ENCODE measurements around the gene ZMAT3. TPM values are rescaled to one million over a fixed set of nuclear protein-coding genes. Genes with fewer than 3 reads are reported as not detected.

Gene ZMAT3
- total RNA-seq, 4 donors from 2014 or later: 5.3 to 9.2 (median 6.8) TPM

DNA sequence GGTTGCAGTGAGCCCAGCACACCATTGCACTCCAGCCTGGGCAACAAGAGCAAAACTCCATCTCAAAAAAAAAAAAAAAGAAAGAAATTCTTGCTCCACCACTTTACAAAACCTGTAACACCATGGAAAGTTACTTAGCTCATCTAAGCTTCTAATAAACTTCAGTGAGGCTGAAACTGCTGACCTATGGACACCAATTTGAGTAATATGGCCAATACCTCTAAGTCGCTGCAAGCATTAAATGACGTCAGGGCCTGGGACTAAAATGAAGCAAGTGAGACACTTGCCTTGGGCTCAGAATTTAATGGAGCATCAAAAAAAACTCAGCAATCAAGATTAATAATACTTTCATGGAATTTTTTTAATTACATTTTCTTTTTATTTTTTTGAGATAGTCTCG lies 42.5 kb downstream of the ZMAT3 start:
- Histone ChIP-seq H3K27ac (no peak overlapping the region), H3K4me1 (no peaks in the 10 kb centered on the region), H3K4me3 (no peak overlapping the region), H3K27me3 (no peaks in the 10 kb centered on the region), H3K36me3 (peaks cover 0 to 23% (median 0%) of the 10 kb centered on the region in 3 donors), H3K9me3 (no peaks in the 10 kb centered on the region)
- WGBS, 2 donors: 82 to 91% methylated on average over 3 of the region's 3 CpGs
- intact Hi-C loops (cut with DNase I): no loop called here
- DNase-seq: no peak
- TF ChIP-seq, protein P1, sequence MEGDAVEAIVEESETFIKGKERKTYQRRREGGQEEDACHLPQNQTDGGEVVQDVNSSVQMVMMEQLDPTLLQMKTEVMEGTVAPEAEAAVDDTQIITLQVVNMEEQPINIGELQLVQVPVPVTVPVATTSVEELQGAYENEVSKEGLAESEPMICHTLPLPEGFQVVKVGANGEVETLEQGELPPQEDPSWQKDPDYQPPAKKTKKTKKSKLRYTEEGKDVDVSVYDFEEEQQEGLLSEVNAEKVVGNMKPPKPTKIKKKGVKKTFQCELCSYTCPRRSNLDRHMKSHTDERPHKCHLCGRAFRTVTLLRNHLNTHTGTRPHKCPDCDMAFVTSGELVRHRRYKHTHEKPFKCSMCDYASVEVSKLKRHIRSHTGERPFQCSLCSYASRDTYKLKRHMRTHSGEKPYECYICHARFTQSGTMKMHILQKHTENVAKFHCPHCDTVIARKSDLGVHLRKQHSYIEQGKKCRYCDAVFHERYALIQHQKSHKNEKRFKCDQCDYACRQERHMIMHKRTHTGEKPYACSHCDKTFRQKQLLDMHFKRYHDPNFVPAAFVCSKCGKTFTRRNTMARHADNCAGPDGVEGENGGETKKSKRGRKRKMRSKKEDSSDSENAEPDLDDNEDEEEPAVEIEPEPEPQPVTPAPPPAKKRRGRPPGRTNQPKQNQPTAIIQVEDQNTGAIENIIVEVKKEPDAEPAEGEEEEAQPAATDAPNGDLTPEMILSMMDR (IDR thresholded peaks at IDR 0.05): no peak

DNA sequence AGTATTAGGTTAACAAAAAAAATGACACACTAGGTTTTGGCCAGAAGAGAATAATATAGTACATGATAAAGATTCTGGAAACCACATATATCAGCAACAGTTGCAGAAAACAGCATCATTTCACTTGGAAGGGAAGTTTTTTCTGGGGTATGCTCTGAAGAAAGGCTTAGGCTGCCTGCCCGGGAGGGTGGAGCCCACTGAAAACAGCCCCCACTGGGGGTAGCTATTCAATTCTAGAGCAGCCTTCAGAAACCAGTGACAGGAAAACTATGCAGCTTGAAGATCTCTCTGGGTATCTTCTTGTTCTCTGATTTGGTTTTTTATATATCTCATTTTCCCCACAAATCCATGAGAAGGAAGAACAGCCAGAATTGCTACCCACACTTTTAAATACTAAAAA lies 43.2 kb downstream of the ZMAT3 start:
- intact Hi-C loops (cut with DNase I): no loop called here
- Histone ChIP-seq H3K4me3 (no peak overlapping the region), H3K4me1 (no peaks in the 10 kb centered on the region), H3K9me3 (no peaks in the 10 kb centered on the region), H3K27me3 (no peaks in the 10 kb centered on the region), H3K36me3 (peaks cover 0 to 23% (median 0%) of the 10 kb centered on the region in 3 donors), H3K27ac (no peak overlapping the region)
- DNase-seq: no peak
- WGBS, 2 donors: 75 to 90% methylated on average over 1 of the region's 1 CpG
- TF ChIP-seq, protein P1 (IDR thresholded peaks at IDR 0.05): no peak
- TF ChIP-seq POLR2A (IDR thresholded peaks at IDR 0.05): no peak

DNA sequence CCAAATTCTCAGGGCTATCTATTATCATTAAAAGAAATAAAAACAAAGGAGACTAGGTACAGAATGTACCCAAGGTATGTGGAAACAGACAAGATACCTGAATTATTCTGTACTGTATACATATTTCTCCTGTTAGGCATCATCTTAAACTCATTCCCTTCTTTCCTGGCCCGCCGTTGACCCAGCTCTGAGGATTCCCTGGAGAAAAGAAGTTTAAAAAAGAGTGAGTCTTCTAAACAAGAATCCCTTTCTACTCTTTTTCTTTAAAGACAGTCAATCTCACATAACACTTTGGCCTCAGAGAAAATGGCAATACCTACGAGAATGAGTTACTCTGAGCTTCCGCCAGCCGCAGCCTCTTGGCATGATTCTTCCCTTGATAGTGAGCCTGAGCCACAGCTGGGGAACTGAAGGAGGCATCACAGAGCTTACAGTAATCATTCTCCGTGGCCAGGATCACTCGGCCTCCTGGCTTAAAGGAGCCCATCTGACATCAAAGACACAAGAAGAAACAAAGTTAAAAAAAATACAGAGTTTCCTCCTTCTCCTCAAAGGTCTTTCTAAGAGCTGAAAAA lies 44.2 kb downstream of the ZMAT3 start:
- H3K27me3 ChIP-seq: no peaks in the 10 kb centered on the region
- 80 to 84% methylated on average over 7 of the region's 7 CpGs for WGBS, 2 donors
- TF ChIP-seq, protein P1 (IDR thresholded peaks at IDR 0.05): no peak
- no peak for TF ChIP-seq POLR2A (IDR thresholded peaks at IDR 0.05)
- H3K36me3 ChIP-seq: peaks cover 0 to 23% (median 0%) of the 10 kb centered on the region in 3 donors
- intact Hi-C loops (cut with DNase I): no loop called here
- H3K4me3 ChIP-seq: no peak overlapping the region
- no peaks in the 10 kb centered on the region for H3K4me1 ChIP-seq
- no peak for DNase-seq
- no peak overlapping the region for H3K27ac ChIP-seq
- no peaks in the 10 kb centered on the region for H3K9me3 ChIP-seq

DNA sequence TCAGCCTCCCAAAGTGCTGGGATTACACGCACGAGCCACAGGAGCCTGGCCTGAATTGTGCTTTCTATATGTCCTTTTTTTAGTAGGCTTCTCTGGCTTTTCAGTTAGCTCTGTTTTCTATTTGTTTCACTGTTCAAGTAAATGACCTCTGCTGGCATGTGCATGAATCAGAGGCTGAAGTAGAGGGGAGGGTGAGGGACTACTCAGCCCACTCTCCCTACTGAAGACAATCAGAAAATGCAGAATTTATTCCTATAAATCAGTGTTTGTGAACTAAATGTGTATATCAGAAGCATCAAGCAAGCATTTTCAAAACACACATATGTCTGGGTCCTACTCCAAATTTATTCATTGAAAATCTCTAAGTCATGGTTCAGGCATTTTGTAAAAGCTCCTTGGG lies 45.0 kb downstream of the ZMAT3 start:
- no peaks in the 10 kb centered on the region for H3K4me1 ChIP-seq
- WGBS, 2 donors: 67 to 94% methylated on average over 1 to 2 of the region's 2 CpGs
- intact Hi-C loops (cut with DNase I): no loop called here

DNA sequence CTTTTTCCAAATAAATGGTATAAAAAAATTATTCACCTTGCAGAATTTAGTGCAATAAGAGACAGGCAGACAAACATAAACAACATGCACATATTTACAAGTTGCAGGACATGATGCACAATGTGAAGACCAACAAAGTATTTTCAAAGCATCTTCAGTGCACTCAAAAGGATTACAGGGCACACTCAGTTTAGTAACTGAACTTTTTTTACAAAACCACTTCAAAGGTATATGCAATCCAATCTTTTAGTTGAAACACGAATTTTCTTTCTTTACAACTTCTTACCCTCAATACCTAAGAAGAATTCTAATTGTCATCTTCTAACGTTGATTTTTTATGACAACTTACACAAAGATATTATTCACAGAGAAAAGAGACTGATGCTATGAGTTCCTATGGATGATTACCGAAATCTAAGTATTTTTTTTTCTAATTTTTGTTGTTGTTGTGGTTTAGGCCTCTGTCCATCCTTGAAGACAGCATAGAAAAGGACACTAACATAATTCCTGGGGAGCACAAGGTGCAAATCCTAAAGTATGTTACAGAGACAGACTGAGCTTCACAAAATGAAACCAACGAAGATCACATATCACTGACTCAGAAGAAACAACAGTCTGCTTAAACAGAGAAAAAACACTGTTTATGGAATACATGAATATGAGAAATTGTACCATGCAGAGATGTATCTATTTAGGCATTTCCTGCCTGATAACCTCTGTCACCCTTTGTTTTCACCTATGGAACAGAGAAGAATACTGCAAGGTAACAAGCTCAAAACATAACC lies 50.3 kb downstream of the ZMAT3 start:
- no peak for DNase-seq
- intact Hi-C loops (cut with DNase I): no loop called here
- WGBS, 2 donors: 51 to 73% methylated on average over 4 of the region's 4 CpGs
- Histone ChIP-seq H3K27ac (no peak overlapping the region), H3K9me3 (no peaks in the 10 kb centered on the region), H3K36me3 (peaks cover 0 to 7% (median 0%) of the 10 kb centered on the region in 3 donors), H3K4me3 (no peak overlapping the region), H3K27me3 (no peaks in the 10 kb centered on the region), H3K4me1 (peaks cover 0 to 10% (median 6%) of the 10 kb centered on the region in 3 donors)
- TF ChIP-seq, protein P1 (IDR thresholded peaks at IDR 0.05): no peak
- TF ChIP-seq POLR2A (IDR thresholded peaks at IDR 0.05): no peak

More for the DNA sequence above, 45.0 kb downstream of the ZMAT3 start:
- Histone ChIP-seq H3K27ac (no peak overlapping the region), H3K36me3 (peaks cover 0 to 23% (median 0%) of the 10 kb centered on the region in 3 donors), H3K9me3 (no peaks in the 10 kb centered on the region), H3K27me3 (no peaks in the 10 kb centered on the region), H3K4me3 (no peak overlapping the region)
- TF ChIP-seq, protein P1 (IDR thresholded peaks at IDR 0.05): no peak
- no peak for TF ChIP-seq POLR2A (IDR thresholded peaks at IDR 0.05)
- DNase-seq: no peak

Data from esophagus squamous epithelium (tissue), 5 donors.